Neural progenitor cell (in vitro differentiated cells): ENCODE results near the gene B3GALT5.

Experiments used
- EZH2 ChIP-seq: fragments of 200-600 bp; sonication (generic); IDR thresholded peaks from 2 replicates; pipeline ENCODE4 v1.6.1; 2017; ENCODE audit warnings: antibody characterized with exemption, mild to moderate bottlenecking, moderate library complexity
- EZH2phosphoT487 ChIP-seq: fragments of 200-600 bp; sonication (generic); IDR thresholded peaks from 2 replicates; pipeline ENCODE4 v1.6.1; 2017; ENCODE audit warnings: antibody characterized with exemption
- TF ChIP-seq, protein P1 (sequence below): fragments of 200-600 bp; sonication (generic); IDR thresholded peaks from 2 replicates; pipeline ENCODE4 v1.5.1; 2017; ENCODE audit warnings: antibody characterized with exemption, mild to moderate bottlenecking

DNA sequence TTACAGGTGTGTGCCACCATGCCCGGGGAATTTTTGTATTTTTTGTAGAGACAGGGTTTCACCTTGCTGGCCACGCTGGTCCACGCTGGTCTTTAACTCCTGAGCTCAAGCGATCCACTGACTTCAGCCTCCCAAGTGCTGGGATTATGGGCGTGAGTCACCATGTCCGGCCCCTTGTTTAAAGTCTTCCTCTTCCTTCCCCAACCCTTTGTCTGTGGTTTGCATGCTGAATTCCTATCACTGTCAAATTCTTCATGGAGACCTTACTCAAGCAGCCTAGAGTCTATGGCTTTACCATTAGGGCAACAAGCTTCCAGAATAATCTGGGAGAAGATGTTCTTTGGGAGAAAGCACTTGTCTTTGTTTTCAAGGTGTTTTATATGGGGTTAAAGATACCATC is 34.7 kb downstream of the B3GALT5 start:
- TF ChIP-seq, protein P1, sequence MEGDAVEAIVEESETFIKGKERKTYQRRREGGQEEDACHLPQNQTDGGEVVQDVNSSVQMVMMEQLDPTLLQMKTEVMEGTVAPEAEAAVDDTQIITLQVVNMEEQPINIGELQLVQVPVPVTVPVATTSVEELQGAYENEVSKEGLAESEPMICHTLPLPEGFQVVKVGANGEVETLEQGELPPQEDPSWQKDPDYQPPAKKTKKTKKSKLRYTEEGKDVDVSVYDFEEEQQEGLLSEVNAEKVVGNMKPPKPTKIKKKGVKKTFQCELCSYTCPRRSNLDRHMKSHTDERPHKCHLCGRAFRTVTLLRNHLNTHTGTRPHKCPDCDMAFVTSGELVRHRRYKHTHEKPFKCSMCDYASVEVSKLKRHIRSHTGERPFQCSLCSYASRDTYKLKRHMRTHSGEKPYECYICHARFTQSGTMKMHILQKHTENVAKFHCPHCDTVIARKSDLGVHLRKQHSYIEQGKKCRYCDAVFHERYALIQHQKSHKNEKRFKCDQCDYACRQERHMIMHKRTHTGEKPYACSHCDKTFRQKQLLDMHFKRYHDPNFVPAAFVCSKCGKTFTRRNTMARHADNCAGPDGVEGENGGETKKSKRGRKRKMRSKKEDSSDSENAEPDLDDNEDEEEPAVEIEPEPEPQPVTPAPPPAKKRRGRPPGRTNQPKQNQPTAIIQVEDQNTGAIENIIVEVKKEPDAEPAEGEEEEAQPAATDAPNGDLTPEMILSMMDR = no peak
- TF ChIP-seq EZH2 (no peak), EZH2phosphoT487 (no peak)
